ENCODE measurements around the gene NRL.

GRCh38 chr14:24088095-24088494 lies 26.7 kb downstream of the NRL start:
- no peak for TF ChIP-seq CTCF (IDR thresholded peaks at IDR 0.05; ENCODE audit: low read length)
- no peak for TF ChIP-seq EZH2 (optimal IDR thresholded peaks at IDR 0.05; ENCODE audit: low read depth, low read length)

All from MM.1S (cell line).